Transverse colon (tissue), 4 donors: ENCODE results near the gene RAB5B. TPM values are rescaled to one million over a fixed set of nuclear protein-coding genes. Genes with fewer than 3 reads are reported as not detected.

Experiments
- DNase-seq: peaks from one replicate; pipeline ENCODE4 v3.0.0-alpha.2; 2019
- H3K27ac ChIP-seq, 4 donors: fragments of 200-600 bp; sonication (generic); 2 replicates each; pipeline ENCODE4 v1.5.1; 2016 to 2018; ENCODE audit warnings: inconsistent platforms in 4 of 4
- H3K27me3 ChIP-seq: fragments of 200-600 bp; sonication (generic); 2 replicates; pipeline ENCODE4 v1.5.1; 2017; ENCODE audit warnings: inconsistent platforms
- H3K36me3 ChIP-seq, 4 donors: fragments of 200-600 bp; sonication (generic); 2 replicates each; pipeline ENCODE4 v1.5.1; 2017 to 2019; ENCODE audit warnings: inconsistent platforms in 4 of 4
- H3K4me1 ChIP-seq, 4 donors: fragments of 200-600 bp; sonication (generic); 2 replicates each; pipeline ENCODE4 v1.5.1; 2017 to 2020; ENCODE audit warnings: inconsistent platforms in 4 of 4
- H3K4me3 ChIP-seq, 4 donors: fragments of 200-600 bp; sonication (generic); 1 replicate in 1 of 4; 2 replicates in 3 of 4; pipeline versions ENCODE4 v1.5.1 to v1.6.1; 2017 to 2019; ENCODE audit warnings: inconsistent platforms in 4 of 4
- H3K9me3 ChIP-seq, 2 donors: fragments of 200-600 bp; sonication (generic); 2 replicates each; pipeline ENCODE4 v1.5.1; 2017 to 2019; ENCODE audit warnings: inconsistent platforms in 2 of 2
- EP300 ChIP-seq: sonication (generic); formaldehyde crosslinking; IDR thresholded peaks from one replicate; pipeline ENCODE4 v1.6.1; 2017; ENCODE audit warnings: antibody characterized with exemption, low read depth
- POLR2A ChIP-seq: fragments of 450-650 bp; IDR thresholded peaks from one replicate; pipeline ENCODE4 v1.6.1; 2016; ENCODE audit warnings: antibody characterized with exemption, mild to moderate bottlenecking, moderate library complexity
- POLR2AphosphoS5 ChIP-seq, 3 donors: sonication (generic); formaldehyde crosslinking; IDR thresholded peaks; one replicate each; pipeline ENCODE4 v1.6.1; 2016; ENCODE audit warnings: antibody characterized with exemption in 3 of 3
- WGBS, 2 donors: methylation state at CpG; one replicate each; pipeline ENCODE4 v1.1.5; 2018; ENCODE audit warnings: low coverage in 1 of 2; 5-methylcytosine and 5-hydroxymethylcytosine counted together
- in situ Hi-C, 4 donors: fragments of 200-750 bp; cut with MboI; loops; one replicate each; pipeline versions ENCODE4 v1.15.0 to v1.15.1; 2017; ENCODE audit warnings: low sequenced_read_pairs in 3 of 4, low pct_ligation_motif_present in 1 of 4, low pct_unique_long_range_greater_than_20kb in 1 of 4
- intact Hi-C: fragments of 100-400 bp; cut with DNase I; formaldehyde crosslinking; loops from one replicate; pipeline ENCODE4 v1.15.1; 2023; ENCODE audit warnings: low total_unique reads
- total RNA-seq, 4 donors: library from RNA; depleted of rRNA; stranded (reverse); fragments of >200 nt; gene quantifications; one replicate each; pipeline ENCODE4 v1.1.0, GENCODE V29; 2016
- TF ChIP-seq, protein P1 (sequence below), 5 experiments: fragments of 200-600 bp in 3 of 5; fragments of 450-650 bp in 2 of 5; sonication (generic) in 3 of 5; IDR thresholded peaks; 1 replicate in 2 of 5; 2 replicates in 3 of 5; pipeline ENCODE4 v1.5.1; 2016 to 2017; ENCODE audit warnings: antibody characterized with exemption in 5 of 5, inconsistent platforms in 3 of 5, mild to moderate bottlenecking in 2 of 5, moderate library complexity in 1 of 5

The RAB5B gene
- total RNA-seq, 4 donors from 2014 or later: 66.3 to 97.5 (median 88.4) TPM

DNA sequence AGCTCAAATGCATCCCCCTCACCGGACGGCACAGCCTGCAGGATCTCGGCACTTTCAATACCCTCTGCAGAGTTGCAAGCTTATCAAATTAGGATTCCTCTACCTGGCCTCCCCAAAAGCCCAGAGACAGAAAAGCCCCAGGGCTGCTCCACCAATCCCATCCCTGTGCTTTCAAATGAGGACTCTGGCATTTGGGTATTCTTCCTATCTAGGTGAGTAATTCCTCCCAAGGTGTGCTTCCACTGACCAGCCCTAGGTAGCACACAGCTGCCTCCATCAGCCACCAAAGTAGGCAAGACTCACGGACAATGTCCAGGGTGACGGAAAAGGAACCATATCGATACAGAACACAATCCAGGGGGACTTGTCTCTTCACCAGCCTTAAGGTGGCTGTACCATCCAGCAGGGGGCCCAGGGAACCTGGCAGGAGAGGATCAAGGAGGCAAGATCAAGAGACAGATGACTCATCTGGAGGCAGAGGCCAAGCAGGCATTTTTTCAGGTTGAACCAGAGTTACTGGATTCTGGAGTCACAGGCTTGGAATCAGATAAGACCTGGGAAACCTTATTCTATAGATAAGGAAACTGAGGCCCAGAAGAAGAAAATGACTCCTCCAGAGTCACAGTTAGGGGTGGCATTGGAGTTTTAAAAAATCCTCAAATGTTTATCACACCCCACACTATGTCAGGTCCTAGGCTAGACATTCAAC, 17.9 kb upstream of the RAB5B start:
- intact Hi-C loops (no loop called here), in situ Hi-C loops (no loop called here)
- peak; percentile 27 for DNase-seq
- peaks cover 0 to 19% (median 3%) of the 10 kb centered on the region in 4 donors for H3K36me3 ChIP-seq
- H3K27me3 ChIP-seq: no peaks in the 10 kb centered on the region
- TF ChIP-seq, protein P1, sequence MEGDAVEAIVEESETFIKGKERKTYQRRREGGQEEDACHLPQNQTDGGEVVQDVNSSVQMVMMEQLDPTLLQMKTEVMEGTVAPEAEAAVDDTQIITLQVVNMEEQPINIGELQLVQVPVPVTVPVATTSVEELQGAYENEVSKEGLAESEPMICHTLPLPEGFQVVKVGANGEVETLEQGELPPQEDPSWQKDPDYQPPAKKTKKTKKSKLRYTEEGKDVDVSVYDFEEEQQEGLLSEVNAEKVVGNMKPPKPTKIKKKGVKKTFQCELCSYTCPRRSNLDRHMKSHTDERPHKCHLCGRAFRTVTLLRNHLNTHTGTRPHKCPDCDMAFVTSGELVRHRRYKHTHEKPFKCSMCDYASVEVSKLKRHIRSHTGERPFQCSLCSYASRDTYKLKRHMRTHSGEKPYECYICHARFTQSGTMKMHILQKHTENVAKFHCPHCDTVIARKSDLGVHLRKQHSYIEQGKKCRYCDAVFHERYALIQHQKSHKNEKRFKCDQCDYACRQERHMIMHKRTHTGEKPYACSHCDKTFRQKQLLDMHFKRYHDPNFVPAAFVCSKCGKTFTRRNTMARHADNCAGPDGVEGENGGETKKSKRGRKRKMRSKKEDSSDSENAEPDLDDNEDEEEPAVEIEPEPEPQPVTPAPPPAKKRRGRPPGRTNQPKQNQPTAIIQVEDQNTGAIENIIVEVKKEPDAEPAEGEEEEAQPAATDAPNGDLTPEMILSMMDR (IDR thresholded peaks at IDR 0.05): peak in 3 of 5 experiments; percentile 7 to 24 (median 23)
- TF ChIP-seq EP300 (no peak), POLR2AphosphoS5 (IDR thresholded peaks at IDR 0.05) (no peak), POLR2A (no peak)
- no peaks in the 10 kb centered on the region for H3K9me3 ChIP-seq
- no peaks in the 10 kb centered on the region for H3K4me1 ChIP-seq
- 91% methylated on average over 6 of the region's 6 CpGs; no CpG with 5 or more reads in 1 of the 2 donors for WGBS, 2 donors
- H3K27ac ChIP-seq: no peak overlapping the region
- H3K4me3 ChIP-seq: no peak overlapping the region

GRCh38 chr12:55957106-55957859, 16.6 kb upstream of the RAB5B start:
- peak; percentile 58 for DNase-seq
- intact Hi-C loops (no loop called here), in situ Hi-C loops (no loop called here)
- TF ChIP-seq, protein P1 (IDR thresholded peaks at IDR 0.05): no peak
- no peak for TF ChIP-seq EP300
- no peak for TF ChIP-seq POLR2A
- no peak for TF ChIP-seq POLR2AphosphoS5 (IDR thresholded peaks at IDR 0.05)
- Histone ChIP-seq H3K27me3 (no peaks in the 10 kb centered on the region), H3K4me1 (no peaks in the 10 kb centered on the region), H3K4me3 (no peak overlapping the region), H3K27ac (no peak overlapping the region), H3K36me3 (peaks cover 0 to 10% (median 0%) of the 10 kb centered on the region in 4 donors), H3K9me3 (no peaks in the 10 kb centered on the region)
- 56% methylated on average over 5 of the region's 5 CpGs; no CpG with 5 or more reads in 1 of the 2 donors for WGBS, 2 donors

DNA sequence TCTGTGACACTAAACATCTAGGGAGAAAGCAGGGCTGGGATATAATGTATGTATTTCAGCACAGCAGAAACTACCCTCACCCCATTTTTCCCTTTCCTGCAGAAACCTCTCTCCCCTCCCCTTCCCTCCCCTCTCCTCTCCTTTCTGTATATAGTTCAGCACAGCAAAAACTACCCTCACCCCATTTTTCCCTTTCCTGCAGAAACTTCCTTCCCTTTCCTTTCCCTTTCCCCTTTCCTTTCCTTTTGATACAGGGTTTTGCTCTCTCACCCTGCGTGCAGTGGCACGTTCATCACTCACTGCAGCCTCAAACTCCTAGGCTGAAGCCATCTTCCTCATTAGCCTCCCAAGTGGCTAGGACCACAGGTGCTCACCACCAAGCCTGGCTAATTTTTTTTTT, 10.1 kb upstream of the RAB5B start:
- TF ChIP-seq POLR2A (no peak), POLR2AphosphoS5 (IDR thresholded peaks at IDR 0.05) (no peak), EP300 (no peak)
- TF ChIP-seq, protein P1 (IDR thresholded peaks at IDR 0.05): no peak
- Histone ChIP-seq H3K9me3 (no peaks in the 10 kb centered on the region), H3K4me3 (no peak overlapping the region), H3K27ac (no peak overlapping the region), H3K4me1 (peaks cover 8 to 18% (median 14%) of the 10 kb centered on the region in 4 donors), H3K27me3 (no peaks in the 10 kb centered on the region), H3K36me3 (no peaks in the 10 kb centered on the region)
- intact Hi-C loops (no loop called here), in situ Hi-C loops (no loop called here)
- 85 to 100% methylated on average over 2 of the region's 2 CpGs for WGBS, 2 donors
- no peak for DNase-seq

DNA sequence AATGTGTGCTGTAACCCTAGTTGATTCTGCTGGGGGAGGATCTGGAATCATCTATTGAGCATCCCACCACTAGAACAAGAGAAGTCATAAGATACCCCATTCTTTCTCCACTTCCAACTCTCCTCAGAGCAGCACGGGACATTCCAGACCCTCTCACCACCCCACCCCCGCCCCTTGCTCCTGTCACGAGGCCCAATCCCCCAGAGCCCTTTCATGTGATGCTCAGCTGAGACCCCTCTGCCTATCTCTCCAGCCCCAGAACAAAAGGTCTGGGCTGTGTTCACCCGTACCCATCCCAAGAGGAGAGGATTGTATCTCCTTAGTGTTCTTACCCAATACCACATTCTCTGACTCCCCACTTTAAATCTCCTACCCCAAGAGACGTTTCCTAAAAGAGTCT, 8.6 kb upstream of the RAB5B start:
- Histone ChIP-seq H3K36me3 (no peaks in the 10 kb centered on the region), H3K4me1 (peaks cover 8 to 18% (median 14%) of the 10 kb centered on the region in 4 donors), H3K9me3 (no peaks in the 10 kb centered on the region), H3K4me3 (no peak overlapping the region), H3K27ac (no peak overlapping the region), H3K27me3 (no peaks in the 10 kb centered on the region)
- 81% methylated on average over 5 of the region's 5 CpGs; no CpG with 5 or more reads in 1 of the 2 donors for WGBS, 2 donors
- in situ Hi-C loops (no loop called here), intact Hi-C loops (no loop called here)
- TF ChIP-seq, protein P1 (IDR thresholded peaks at IDR 0.05): no peak
- no peak for TF ChIP-seq EP300
- no peak for TF ChIP-seq POLR2AphosphoS5 (IDR thresholded peaks at IDR 0.05)
- no peak for TF ChIP-seq POLR2A
- no peak for DNase-seq
